Peyer's patch (tissue), 4 donors: ENCODE results near the gene SLAMF1. TPM values are rescaled to one million over a fixed set of nuclear protein-coding genes. Genes with fewer than 3 reads are reported as not detected.

Experiments used
- DNase-seq, 3 donors: peaks; one replicate each; pipeline ENCODE4 v3.0.0-alpha.2; 2017 to 2019
- H3K27ac ChIP-seq, 4 donors: fragments of 200-600 bp; sonication (generic); one replicate each; pipeline ENCODE4 v1.5.1; 2016 to 2019
- H3K27me3 ChIP-seq, 2 donors: fragments of 200-600 bp; sonication (generic); one replicate each; pipeline ENCODE4 v1.5.1; 2019
- H3K36me3 ChIP-seq, 3 donors: fragments of 200-600 bp; sonication (generic); one replicate each; pipeline ENCODE4 v1.5.1; 2016 to 2019
- H3K4me1 ChIP-seq, 4 donors: fragments of 200-600 bp; sonication (generic); one replicate each; pipeline ENCODE4 v1.5.1; 2016 to 2019
- H3K4me3 ChIP-seq, 4 donors: fragments of 200-600 bp; sonication (generic); 1 replicate in 3 of 4; 2 replicates in 1 of 4; pipeline ENCODE4 v1.5.1; 2016 to 2019; ENCODE audit warnings: mild to moderate bottlenecking in 1 of 4
- H3K9me3 ChIP-seq, 4 donors: fragments of 200-600 bp; sonication (generic); one replicate each; pipeline ENCODE4 v1.5.1; 2016 to 2019; ENCODE audit warnings: mild to moderate bottlenecking in 1 of 4
- POLR2A ChIP-seq, 2 donors: fragments of 450-650 bp; IDR thresholded peaks; one replicate each; pipeline ENCODE4 v1.5.1; 2017; ENCODE audit warnings: antibody characterized with exemption in 2 of 2, mild to moderate bottlenecking in 2 of 2, moderate library complexity in 2 of 2
- total RNA-seq, 4 donors: library from RNA; depleted of rRNA; stranded (reverse); fragments of >200 nt; gene quantifications; one replicate each; pipeline ENCODE4 v1.1.0, GENCODE V29; 2016
- TF ChIP-seq, protein P1 (sequence below), 6 experiments: fragments of 450-650 bp in 4 of 6; fragments of 200-600 bp in 2 of 6; sonication (generic) in 1 of 6; IDR thresholded peaks; one replicate each; pipeline ENCODE4 v1.5.1; 2017 to 2019; ENCODE audit warnings: antibody characterized with exemption in 6 of 6, mild to moderate bottlenecking in 3 of 6, moderate library complexity in 1 of 6

The SLAMF1 gene
- total RNA-seq, 4 donors from 2014 or later, result 2.5 to 9.1 (median 6.0) TPM; not detected in 1

DNA sequence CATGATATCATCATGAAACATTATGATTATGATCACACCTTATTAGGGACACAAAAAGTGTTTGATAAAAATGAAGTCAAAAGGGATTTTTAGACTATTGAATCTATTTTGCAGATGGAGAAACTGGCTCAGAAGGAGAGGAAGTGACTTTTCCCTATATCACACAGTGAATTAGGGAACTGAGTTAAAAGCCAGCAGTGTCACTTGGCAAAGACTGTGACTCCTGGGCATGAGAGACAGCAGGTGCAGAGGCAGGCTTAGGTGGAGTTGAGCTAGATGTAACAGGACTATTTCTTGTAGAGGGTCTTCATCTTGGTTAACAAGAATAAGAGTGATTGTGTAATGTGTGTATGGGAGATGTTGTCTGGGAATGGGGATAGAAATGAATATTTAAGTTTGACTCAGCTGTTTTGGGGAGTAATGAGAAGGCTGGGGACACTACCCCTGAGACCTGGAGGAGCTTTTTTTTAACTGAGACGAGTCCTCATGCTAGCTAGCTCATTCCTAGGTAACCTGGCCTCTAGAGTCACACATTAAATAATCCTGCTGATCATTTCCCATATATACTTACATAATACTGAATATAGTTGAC lies 66.5 kb downstream of the SLAMF1 start:
- peaks cover 0 to 9% (median 2%) of the 10 kb centered on the region in 4 donors for H3K4me1 ChIP-seq
- no peaks in the 10 kb centered on the region for H3K36me3 ChIP-seq
- H3K27me3 ChIP-seq, result no peaks in the 10 kb centered on the region
- H3K27ac ChIP-seq, result peak overlapping the region in 3 of 4 donors; percentile 14 to 35 (median 32)
- no peak overlapping the region for H3K4me3 ChIP-seq
- no peaks in the 10 kb centered on the region for H3K9me3 ChIP-seq
- TF ChIP-seq, protein P1, sequence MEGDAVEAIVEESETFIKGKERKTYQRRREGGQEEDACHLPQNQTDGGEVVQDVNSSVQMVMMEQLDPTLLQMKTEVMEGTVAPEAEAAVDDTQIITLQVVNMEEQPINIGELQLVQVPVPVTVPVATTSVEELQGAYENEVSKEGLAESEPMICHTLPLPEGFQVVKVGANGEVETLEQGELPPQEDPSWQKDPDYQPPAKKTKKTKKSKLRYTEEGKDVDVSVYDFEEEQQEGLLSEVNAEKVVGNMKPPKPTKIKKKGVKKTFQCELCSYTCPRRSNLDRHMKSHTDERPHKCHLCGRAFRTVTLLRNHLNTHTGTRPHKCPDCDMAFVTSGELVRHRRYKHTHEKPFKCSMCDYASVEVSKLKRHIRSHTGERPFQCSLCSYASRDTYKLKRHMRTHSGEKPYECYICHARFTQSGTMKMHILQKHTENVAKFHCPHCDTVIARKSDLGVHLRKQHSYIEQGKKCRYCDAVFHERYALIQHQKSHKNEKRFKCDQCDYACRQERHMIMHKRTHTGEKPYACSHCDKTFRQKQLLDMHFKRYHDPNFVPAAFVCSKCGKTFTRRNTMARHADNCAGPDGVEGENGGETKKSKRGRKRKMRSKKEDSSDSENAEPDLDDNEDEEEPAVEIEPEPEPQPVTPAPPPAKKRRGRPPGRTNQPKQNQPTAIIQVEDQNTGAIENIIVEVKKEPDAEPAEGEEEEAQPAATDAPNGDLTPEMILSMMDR (IDR thresholded peaks at IDR 0.05), result no peak
- TF ChIP-seq POLR2A (IDR thresholded peaks at IDR 0.05), result no peak
- DNase-seq, result no peak

DNA sequence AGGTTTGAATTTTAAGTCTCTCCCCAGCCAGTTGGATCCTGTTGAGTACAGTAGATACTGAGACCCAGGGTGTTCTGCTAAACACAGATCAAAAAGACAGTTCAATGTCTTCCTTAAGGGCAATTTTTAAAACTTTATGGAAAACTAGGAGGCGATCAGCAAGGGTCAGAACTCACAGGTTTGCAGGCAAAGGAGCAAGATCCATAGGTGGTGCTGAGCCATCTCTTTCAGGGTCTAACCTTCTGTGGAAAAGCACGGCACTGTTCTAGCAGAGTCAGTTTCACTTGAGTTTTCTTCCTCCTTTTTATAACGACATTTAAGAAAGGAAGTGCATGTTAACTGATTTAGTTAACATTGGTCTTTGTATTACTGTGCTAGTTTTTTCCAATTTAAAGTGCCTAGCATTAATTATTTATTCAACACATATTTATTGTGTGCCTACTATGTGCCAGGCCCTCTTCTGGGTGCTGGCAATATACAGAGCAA lies 67.6 kb downstream of the SLAMF1 start, which contains the start of gene CD84:
Gene CD84, minus strand, starts transcription at position 281 of the 486 bp plus-strand sequence. Its CDS starts 59 bp downstream, at position 222.
- Histone ChIP-seq H3K4me3 (peak within 1 kb of the TSS; percentile 24 to 33 (median 28)), H3K36me3 (no peaks in the 10 kb centered on the region), H3K9me3 (no peaks in the 10 kb centered on the region), H3K4me1 (peaks cover 0 to 9% (median 2%) of the 10 kb centered on the region in 4 donors), H3K27me3 (no peaks in the 10 kb centered on the region), H3K27ac (peak within 1 kb of the TSS; percentile 41 to 79 (median 64))
- DNase-seq, result peak in 2 of 3 donors; percentile 40 to 57
- TF ChIP-seq, protein P1 (IDR thresholded peaks at IDR 0.05), result no peak
- TF ChIP-seq POLR2A (IDR thresholded peaks at IDR 0.05), result no peak

DNA sequence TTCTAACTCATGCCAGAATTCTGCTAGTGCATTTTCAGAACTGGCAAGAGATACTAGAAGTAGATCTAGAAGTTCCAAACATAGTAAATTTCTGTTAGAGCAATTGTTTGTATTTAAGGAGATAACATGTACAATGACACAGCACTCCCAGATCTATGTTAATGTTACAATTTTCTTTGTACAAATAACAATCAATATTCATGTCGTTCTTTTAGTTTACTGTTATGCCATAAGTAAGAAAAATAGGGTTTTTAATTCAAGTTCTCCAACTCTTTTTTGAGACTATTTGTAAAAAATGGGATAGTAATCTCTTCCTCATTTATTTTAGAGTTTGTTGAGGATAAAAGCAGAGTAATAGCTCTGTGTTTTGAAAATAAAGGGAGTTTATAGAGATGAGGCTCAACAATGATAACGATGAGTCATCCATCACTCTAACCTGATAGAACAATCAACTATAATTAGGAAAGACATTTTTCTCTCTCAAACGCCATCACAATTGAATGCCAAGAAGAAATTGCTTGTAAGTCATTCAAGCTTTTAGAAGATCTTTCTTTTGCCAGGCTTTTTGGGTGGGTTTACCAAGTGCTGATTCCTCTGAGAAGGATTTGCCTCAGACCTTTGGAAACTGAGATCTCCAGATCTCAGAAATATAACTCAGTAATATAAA lies 68.2 kb downstream of the SLAMF1 start:
- H3K27me3 ChIP-seq, result no peaks in the 10 kb centered on the region
- DNase-seq, result no peak
- H3K4me1 ChIP-seq, result peaks cover 0 to 9% (median 2%) of the 10 kb centered on the region in 4 donors
- peak overlapping the region; percentile 24 to 33 (median 28) for H3K4me3 ChIP-seq
- H3K36me3 ChIP-seq, result no peaks in the 10 kb centered on the region
- H3K27ac ChIP-seq, result peak overlapping the region; percentile 41 to 79 (median 64)
- H3K9me3 ChIP-seq, result no peaks in the 10 kb centered on the region
- TF ChIP-seq POLR2A (IDR thresholded peaks at IDR 0.05), result no peak
- TF ChIP-seq, protein P1 (IDR thresholded peaks at IDR 0.05), result no peak

DNA sequence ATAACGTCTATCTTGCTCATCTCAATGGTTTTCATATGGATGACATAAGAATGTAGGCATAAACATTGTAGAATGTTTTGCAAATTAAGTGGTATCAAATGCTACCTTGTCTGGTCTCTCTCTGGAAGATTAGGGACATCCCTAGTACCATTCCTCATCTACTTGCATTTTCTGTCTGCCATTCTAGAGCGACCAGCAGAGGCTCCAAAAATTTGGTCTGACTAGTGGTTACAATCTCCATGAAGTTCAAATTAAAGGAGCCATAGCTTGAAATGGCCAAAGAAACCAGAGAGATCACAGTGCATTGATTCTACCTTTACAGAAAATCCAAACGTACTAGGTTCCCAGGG lies 68.7 kb downstream of the SLAMF1 start:
- DNase-seq, result no peak
- no peaks in the 10 kb centered on the region for H3K9me3 ChIP-seq
- H3K36me3 ChIP-seq, result no peaks in the 10 kb centered on the region
- TF ChIP-seq, protein P1 (IDR thresholded peaks at IDR 0.05), result no peak
- no peak for TF ChIP-seq POLR2A (IDR thresholded peaks at IDR 0.05)
- H3K27ac ChIP-seq, result peak overlapping the region; percentile 23 to 79 (median 59)
- peaks cover 0 to 9% (median 2%) of the 10 kb centered on the region in 4 donors for H3K4me1 ChIP-seq
- H3K4me3 ChIP-seq, result peak overlapping the region in 2 of 4 donors; percentile 4 to 33
- no peaks in the 10 kb centered on the region for H3K27me3 ChIP-seq

DNA sequence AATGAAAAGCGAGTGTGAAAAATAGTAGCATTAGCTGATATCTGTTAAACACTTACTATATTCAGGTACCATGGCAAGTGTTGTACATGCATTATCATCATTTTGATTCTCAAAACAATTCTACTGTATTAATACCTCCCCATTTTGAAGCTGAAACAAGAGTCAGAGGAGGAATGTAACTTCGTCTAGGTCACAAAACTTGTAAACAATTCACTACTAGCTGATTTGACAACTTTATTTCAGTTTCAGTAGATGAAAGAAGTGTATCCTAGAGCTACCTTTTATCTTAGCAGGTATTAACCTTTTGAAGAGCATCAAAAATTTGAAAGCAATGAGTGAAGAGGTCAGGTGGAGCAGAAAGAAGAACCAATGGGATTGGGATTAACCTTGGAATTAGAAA lies 69.2 kb downstream of the SLAMF1 start:
- Histone ChIP-seq H3K36me3 (no peaks in the 10 kb centered on the region), H3K27me3 (no peaks in the 10 kb centered on the region), H3K9me3 (no peaks in the 10 kb centered on the region), H3K27ac (peak overlapping the region in 3 of 4 donors; percentile 23 to 77 (median 38)), H3K4me1 (peaks cover 0 to 9% (median 2%) of the 10 kb centered on the region in 4 donors), H3K4me3 (peak overlapping the region in 2 of 4 donors; percentile 4 to 9)
- no peak for TF ChIP-seq POLR2A (IDR thresholded peaks at IDR 0.05)
- TF ChIP-seq, protein P1 (IDR thresholded peaks at IDR 0.05), result no peak
- DNase-seq, result no peak
